COLO668 (cell line): Measurements from ENCODE around the gene ANGPTL2.

ENCODE experiments used
- DNase-seq: peaks from one replicate; lab custom pipeline; 2025; ENCODE audit not compliant: unreplicated experiment; lab: John Stamatoyannopoulos, UW

Gene ANGPTL2

GRCh38 chr9:127078336-127078735 lies 44.1 kb downstream of the ANGPTL2 start:
- DNase-seq: no peak

- no peak for DNase-seq
Measured at GRCh38 chr9:127077644-127077946, 44.8 kb downstream of the ANGPTL2 start.

GRCh38 chr9:127076860-127077643 lies 45.4 kb downstream of the ANGPTL2 start:
- no peak for DNase-seq

GRCh38 chr9:127075624-127076372 lies 46.6 kb downstream of the ANGPTL2 start:
- no peak for DNase-seq

GRCh38 chr9:127074561-127075548 lies 47.6 kb downstream of the ANGPTL2 start:
- no peak for DNase-seq

GRCh38 chr9:127067603-127068220 lies 54.7 kb downstream of the ANGPTL2 start:
- DNase-seq: no peak

- no peak for DNase-seq
Measured at GRCh38 chr9:127066851-127067136, 55.6 kb downstream of the ANGPTL2 start.

GRCh38 chr9:127066060-127066850 lies 56.2 kb downstream of the ANGPTL2 start:
- no peak for DNase-seq

GRCh38 chr9:127065592-127065991 lies 56.8 kb downstream of the ANGPTL2 start:
- DNase-seq: no peak

- DNase-seq: no peak
Measured at GRCh38 chr9:127064335-127064734, 58.1 kb downstream of the ANGPTL2 start.

GRCh38 chr9:127061411-127061810 lies 61.0 kb downstream of the ANGPTL2 start:
- DNase-seq: no peak

- DNase-seq: no peak
Measured at GRCh38 chr9:127059765-127060361, 62.6 kb downstream of the ANGPTL2 start.

- DNase-seq: no peak
Measured at GRCh38 chr9:127059030-127059429, 63.4 kb downstream of the ANGPTL2 start.

- DNase-seq: no peak
Measured at GRCh38 chr9:127058645-127059021, 63.8 kb downstream of the ANGPTL2 start.

GRCh38 chr9:127058011-127058644 lies 64.3 kb downstream of the ANGPTL2 start:
- DNase-seq: no peak

GRCh38 chr9:127056446-127056845 lies 66.0 kb downstream of the ANGPTL2 start:
- no peak for DNase-seq

GRCh38 chr9:127055745-127056402 lies 66.6 kb downstream of the ANGPTL2 start:
- DNase-seq: no peak

- DNase-seq: no peak
Measured at GRCh38 chr9:127053960-127054359, 68.5 kb downstream of the ANGPTL2 start.
